ENCODE data around the gene RAB3C. TPM values are rescaled to one million over a fixed set of nuclear protein-coding genes. Genes with fewer than 3 reads are reported as not detected.

The RAB3C gene
- total RNA-seq, 6 experiments from 2014 or later: 0.18 to 2.6 (median 0.99) TPM

GRCh38 chr5:58764199-58764598 is 181.3 kb downstream of the RAB3C start:
- 40% methylated on average over 3 of the region's 3 CpGs for WGBS (ENCODE audit: insufficient coverage, low coverage, low lambda C conversion rate, missing lambda C conversion rate)
- no peak overlapping the region for H3K4me3 ChIP-seq
- ATAC-seq (peak; percentile 45 to 71 (median 65)), DNase-seq (no peak)
- H3K27me3 ChIP-seq: no peaks in the 10 kb centered on the region
- TF ChIP-seq, protein P1, sequence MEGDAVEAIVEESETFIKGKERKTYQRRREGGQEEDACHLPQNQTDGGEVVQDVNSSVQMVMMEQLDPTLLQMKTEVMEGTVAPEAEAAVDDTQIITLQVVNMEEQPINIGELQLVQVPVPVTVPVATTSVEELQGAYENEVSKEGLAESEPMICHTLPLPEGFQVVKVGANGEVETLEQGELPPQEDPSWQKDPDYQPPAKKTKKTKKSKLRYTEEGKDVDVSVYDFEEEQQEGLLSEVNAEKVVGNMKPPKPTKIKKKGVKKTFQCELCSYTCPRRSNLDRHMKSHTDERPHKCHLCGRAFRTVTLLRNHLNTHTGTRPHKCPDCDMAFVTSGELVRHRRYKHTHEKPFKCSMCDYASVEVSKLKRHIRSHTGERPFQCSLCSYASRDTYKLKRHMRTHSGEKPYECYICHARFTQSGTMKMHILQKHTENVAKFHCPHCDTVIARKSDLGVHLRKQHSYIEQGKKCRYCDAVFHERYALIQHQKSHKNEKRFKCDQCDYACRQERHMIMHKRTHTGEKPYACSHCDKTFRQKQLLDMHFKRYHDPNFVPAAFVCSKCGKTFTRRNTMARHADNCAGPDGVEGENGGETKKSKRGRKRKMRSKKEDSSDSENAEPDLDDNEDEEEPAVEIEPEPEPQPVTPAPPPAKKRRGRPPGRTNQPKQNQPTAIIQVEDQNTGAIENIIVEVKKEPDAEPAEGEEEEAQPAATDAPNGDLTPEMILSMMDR (IDR thresholded peaks at IDR 0.05): no peak
- TF ChIP-seq POLR2A (IDR thresholded peaks at IDR 0.05): no peak
- intact Hi-C loops (cut with DNase I): no loop called here
- no peaks in the 10 kb centered on the region for H3K36me3 ChIP-seq
- peak overlapping the region in 1 of 3 donors; percentile 19 for H3K27ac ChIP-seq
- H3K4me1 ChIP-seq: peaks cover 0 to 53% (median 18%) of the 10 kb centered on the region in 4 donors
- no peaks in the 10 kb centered on the region for H3K9me3 ChIP-seq

- H3K27me3 ChIP-seq: no peaks in the 10 kb centered on the region
- 23% methylated on average over 2 of the region's 2 CpGs for WGBS (ENCODE audit: insufficient coverage, low coverage, low lambda C conversion rate, missing lambda C conversion rate)
- DNase-seq: no peak
- TF ChIP-seq, protein P1 (IDR thresholded peaks at IDR 0.05): no peak
- no peak for TF ChIP-seq POLR2A (IDR thresholded peaks at IDR 0.05)
- peak overlapping the region in 1 of 3 donors; percentile 19 for H3K27ac ChIP-seq
- peaks cover 0 to 48% (median 15%) of the 10 kb centered on the region in 4 donors for H3K4me1 ChIP-seq
- H3K9me3 ChIP-seq: no peaks in the 10 kb centered on the region
- H3K4me3 ChIP-seq: no peak overlapping the region
- ATAC-seq: peak; percentile 72 to 81 (median 78)
- intact Hi-C loops (cut with DNase I): no loop called here
- H3K36me3 ChIP-seq: no peaks in the 10 kb centered on the region
Observed at GRCh38 chr5:58765058-58765457, 182.2 kb downstream of the RAB3C start.

GRCh38 chr5:58767104-58767503 is 184.2 kb downstream of the RAB3C start:
- intact Hi-C loops (cut with DNase I): no loop called here
- no peak overlapping the region for H3K27ac ChIP-seq
- DNase-seq (no peak), ATAC-seq (no peak)
- TF ChIP-seq, protein P1 (IDR thresholded peaks at IDR 0.05): no peak
- TF ChIP-seq POLR2A (IDR thresholded peaks at IDR 0.05): no peak
- H3K4me3 ChIP-seq: no peak overlapping the region
- H3K4me1 ChIP-seq: peaks cover 0 to 37% (median 9%) of the 10 kb centered on the region in 4 donors
- no peaks in the 10 kb centered on the region for H3K27me3 ChIP-seq
- no peaks in the 10 kb centered on the region for H3K9me3 ChIP-seq
- H3K36me3 ChIP-seq: no peaks in the 10 kb centered on the region

- no peak for TF ChIP-seq POLR2A (IDR thresholded peaks at IDR 0.05)
- TF ChIP-seq, protein P1 (IDR thresholded peaks at IDR 0.05): no peak
- WGBS (ENCODE audit: insufficient coverage, low coverage, low lambda C conversion rate, missing lambda C conversion rate): 81% methylated on average over 3 of the region's 3 CpGs
- no peak overlapping the region for H3K27ac ChIP-seq
- H3K9me3 ChIP-seq: no peaks in the 10 kb centered on the region
- no peak overlapping the region for H3K4me3 ChIP-seq
- ATAC-seq (no peak), DNase-seq (no peak)
- H3K36me3 ChIP-seq: no peaks in the 10 kb centered on the region
- peaks cover 0 to 14% (median 4%) of the 10 kb centered on the region in 4 donors for H3K4me1 ChIP-seq
- H3K27me3 ChIP-seq: no peaks in the 10 kb centered on the region
- intact Hi-C loops (cut with DNase I): no loop called here
Observed at GRCh38 chr5:58770136-58770535, 187.3 kb downstream of the RAB3C start.

GRCh38 chr5:58771796-58772195 is 188.9 kb downstream of the RAB3C start:
- intact Hi-C loops (cut with DNase I): no loop called here
- H3K36me3 ChIP-seq: no peaks in the 10 kb centered on the region
- WGBS (ENCODE audit: insufficient coverage, low coverage, low lambda C conversion rate, missing lambda C conversion rate): 50% methylated on average over 2 of the region's 2 CpGs
- H3K4me3 ChIP-seq: no peak overlapping the region
- H3K27ac ChIP-seq: no peak overlapping the region
- H3K9me3 ChIP-seq: no peaks in the 10 kb centered on the region
- no peak for TF ChIP-seq POLR2A (IDR thresholded peaks at IDR 0.05)
- TF ChIP-seq, protein P1 (IDR thresholded peaks at IDR 0.05): no peak
- no peaks in the 10 kb centered on the region for H3K27me3 ChIP-seq
- ATAC-seq (peak in 2 of 4 donors; percentile 9 to 33), DNase-seq (no peak)
- peaks cover 0 to 8% (median 0%) of the 10 kb centered on the region in 4 donors for H3K4me1 ChIP-seq

All from right lobe of liver (tissue), 6 donors.